ENCODE measurements around the gene CNTNAP2. TPM values are rescaled to one million over a fixed set of nuclear protein-coding genes. Genes with fewer than 3 reads are reported as not detected.

CNTNAP2 gene
- total RNA-seq, 1 experiment from 2014 or later: 64.5 TPM

GRCh38 chr7:146831875-146832274, 715.3 kb downstream of the CNTNAP2 start:
- no peaks in the 10 kb centered on the region for H3K79me2 ChIP-seq (ENCODE audit: insufficient read depth, low read length)
- no CpG with 5 or more reads among the region's 2 CpGs for WGBS (ENCODE audit: extremely low coverage, insufficient read length, low lambda C conversion rate)
- DNase-seq: no peak
- H3K27me3 Mint-ChIP-seq (ENCODE audit: low read depth): no peaks in the 10 kb centered on the region
- no peak overlapping the region for H3K14ac ChIP-seq (ENCODE audit: insufficient read depth, low read length)
- no peak overlapping the region for H4K8ac ChIP-seq (replicated peaks; ENCODE audit: insufficient read length, low read depth, low read length)
- H2BK120ac ChIP-seq (ENCODE audit: low read depth, low read length, poor library complexity, severe bottlenecking): no peak overlapping the region
- no peak overlapping the region for H3K9ac ChIP-seq (ENCODE audit: extremely low read depth, insufficient read length, low read length)
- H3K36me3 Mint-ChIP-seq (ENCODE audit: insufficient read depth in 1 of 3, low read depth in 3 of 3): no peaks in the 10 kb centered on the region
- H2BK5ac ChIP-seq (ENCODE audit: insufficient read length, low read length): no peak overlapping the region
- no peak overlapping the region for H3K18ac ChIP-seq (ENCODE audit: insufficient read length, low read depth, low read length)
- no peak overlapping the region for H2AFZ ChIP-seq (ENCODE audit: low read length)
- H3K27ac ChIP-seq (ENCODE audit: insufficient read length, low read depth, low read length): no peak overlapping the region
- no peak overlapping the region for H2BK15ac ChIP-seq (ENCODE audit: low read depth, low read length)
- H4K20me1 ChIP-seq (ENCODE audit: control insufficient read depth, insufficient read depth, insufficient read length): no peaks in the 10 kb centered on the region
- H3K4me2 ChIP-seq (ENCODE audit: insufficient read depth, insufficient read length, low read length): no peak overlapping the region
- no peaks in the 10 kb centered on the region for H3K9me3 ChIP-seq (ENCODE audit: control insufficient read depth, low read depth, low read length)
- no peak overlapping the region for H3K4me3 Mint-ChIP-seq
- H3K4ac ChIP-seq (ENCODE audit: low read depth, low read length): no peak overlapping the region
- no peak overlapping the region for H2AK5ac ChIP-seq (ENCODE audit: insufficient read length, low read length)
- no peak overlapping the region for H3K27ac Mint-ChIP-seq
- no peak overlapping the region for H2BK12ac ChIP-seq (ENCODE audit: insufficient read length, low read depth, low read length)
- H3K4me1 Mint-ChIP-seq: peaks cover 2 to 3% of the 10 kb centered on the region in 2 experiments; a peak in 3 of 4 replicates
- H3K23me2 ChIP-seq (ENCODE audit: insufficient read length, low read depth, low read length, poor library complexity, severe bottlenecking): no peaks in the 10 kb centered on the region
- H3K23ac ChIP-seq (ENCODE audit: insufficient read length, low read depth, low read length): no peak overlapping the region
- no peaks in the 10 kb centered on the region for H3K4me1 ChIP-seq (ENCODE audit: insufficient read depth, low read length)
- H3K9me3 Mint-ChIP-seq: no peaks in the 10 kb centered on the region
- H3T11ph ChIP-seq (ENCODE audit: low read length): no peak overlapping the region
- no peak overlapping the region for H4K5ac ChIP-seq (ENCODE audit: insufficient read length, low read depth, low read length)
- TF ChIP-seq CTCF (conservative IDR thresholded peaks at IDR 0.05): no peak
- no peak overlapping the region for H3K56ac ChIP-seq (ENCODE audit: insufficient read length, low read depth, low read length)
- no peak overlapping the region for H4K91ac ChIP-seq (ENCODE audit: insufficient read length, low read depth, low read length)
- no peaks in the 10 kb centered on the region for H3K27me3 ChIP-seq (ENCODE audit: insufficient read depth, low read length)
- no peaks in the 10 kb centered on the region for H3K79me1 ChIP-seq (ENCODE audit: insufficient read depth, low read depth, low read length, poor library complexity, severe bottlenecking)
- no peak overlapping the region for H2BK20ac ChIP-seq (ENCODE audit: low read depth, low read length, poor library complexity, severe bottlenecking)
